Measurements from ENCODE around the gene GIGYF2.

DNA sequence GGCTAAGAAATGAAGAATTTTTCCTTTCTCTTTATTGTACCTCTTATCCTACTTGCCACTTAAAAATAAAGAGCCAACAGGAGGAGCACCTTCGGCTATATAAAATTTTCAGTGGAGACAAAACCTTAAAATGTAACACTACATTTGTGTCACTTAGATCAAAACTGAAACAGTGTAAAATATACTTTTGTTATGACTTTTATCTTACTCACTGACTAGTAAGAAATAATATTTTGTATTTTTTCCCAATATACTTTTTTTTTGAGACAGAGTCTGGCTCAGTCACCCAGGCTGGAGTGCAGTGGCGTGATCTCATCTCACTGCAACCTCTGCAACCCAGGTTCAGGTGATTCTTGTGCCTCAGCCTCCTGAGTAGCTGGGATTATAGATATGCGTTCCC, 50.9 kb downstream of the GIGYF2 start:
- no peak for TF ChIP-seq CTCF (IDR thresholded peaks at IDR 0.05; ENCODE audit: low read depth, low read length)
- TF ChIP-seq POLR2A (IDR thresholded peaks at IDR 0.05; ENCODE audit: extremely low read depth, insufficient read length), result no peak
- no peak for TF ChIP-seq MYC (IDR thresholded peaks at IDR 0.05; ENCODE audit: low read depth, low read length)
- TF ChIP-seq, protein P1, sequence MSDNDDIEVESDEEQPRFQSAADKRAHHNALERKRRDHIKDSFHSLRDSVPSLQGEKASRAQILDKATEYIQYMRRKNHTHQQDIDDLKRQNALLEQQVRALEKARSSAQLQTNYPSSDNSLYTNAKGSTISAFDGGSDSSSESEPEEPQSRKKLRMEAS (IDR thresholded peaks at IDR 0.05; ENCODE audit: low read depth, low read length), result no peak

Data from NB4 (cell line).